ENCODE results near the gene CSF3R.

Gene CSF3R

GRCh38 chr1:36457691-36458090, 25.0 kb downstream of the CSF3R start:
- no peak for DNase-seq (ENCODE audit: low read depth)

- no peak for DNase-seq (ENCODE audit: low read depth)
Observed at GRCh38 chr1:36456391-36456928, 26.3 kb downstream of the CSF3R start.

- DNase-seq (ENCODE audit: low read depth): no peak
Observed at GRCh38 chr1:36455386-36455785, 27.3 kb downstream of the CSF3R start.

GRCh38 chr1:36453600-36454388, 28.9 kb downstream of the CSF3R start:
- no peak for DNase-seq (ENCODE audit: low read depth)

GRCh38 chr1:36453051-36453450, 29.7 kb downstream of the CSF3R start:
- no peak for DNase-seq (ENCODE audit: low read depth)

GRCh38 chr1:36450919-36451305, 31.8 kb downstream of the CSF3R start:
- no peak for DNase-seq (ENCODE audit: low read depth)

GRCh38 chr1:36450270-36450918, 32.3 kb downstream of the CSF3R start, which contains the start of gene OSCP1:
Gene OSCP1, minus strand, starts transcription at chr1:36450451. Its CDS starts 82 bp downstream, at chr1:36450369.
- DNase-seq (ENCODE audit: low read depth): peak; percentile 92

- no peak for DNase-seq (ENCODE audit: low read depth)
Observed at GRCh38 chr1:36448530-36449056, 34.1 kb downstream of the CSF3R start.

- DNase-seq (ENCODE audit: low read depth): no peak
Observed at GRCh38 chr1:36447450-36447849, 35.3 kb downstream of the CSF3R start.

GRCh38 chr1:36446746-36447145, 36.0 kb downstream of the CSF3R start:
- no peak for DNase-seq (ENCODE audit: low read depth)

- DNase-seq (ENCODE audit: low read depth): no peak
Observed at GRCh38 chr1:36446271-36446670, 36.4 kb downstream of the CSF3R start.

GRCh38 chr1:36443297-36443696, 39.4 kb downstream of the CSF3R start:
- no peak for DNase-seq (ENCODE audit: low read depth)

- DNase-seq (ENCODE audit: low read depth): no peak
Observed at GRCh38 chr1:36442337-36442736, 40.4 kb downstream of the CSF3R start.

GRCh38 chr1:36440646-36441045, 42.1 kb downstream of the CSF3R start:
- no peak for DNase-seq (ENCODE audit: low read depth)

GRCh38 chr1:36440044-36440443, 42.7 kb downstream of the CSF3R start:
- no peak for DNase-seq (ENCODE audit: low read depth)

- no peak for DNase-seq (ENCODE audit: low read depth)
Observed at GRCh38 chr1:36438715-36439114, 44.0 kb downstream of the CSF3R start.

GRCh38 chr1:36436821-36437220, 45.9 kb downstream of the CSF3R start:
- DNase-seq (ENCODE audit: low read depth): no peak

- DNase-seq (ENCODE audit: low read depth): no peak
Observed at GRCh38 chr1:36433102-36433501, 49.6 kb downstream of the CSF3R start.

GRCh38 chr1:36432616-36433015, 50.1 kb downstream of the CSF3R start:
- no peak for DNase-seq (ENCODE audit: low read depth)

- no peak for DNase-seq (ENCODE audit: low read depth)
Observed at GRCh38 chr1:36425791-36426190, 56.9 kb downstream of the CSF3R start.

- DNase-seq (ENCODE audit: low read depth): no peak
Observed at GRCh38 chr1:36421649-36422048, 61.1 kb downstream of the CSF3R start.

- DNase-seq (ENCODE audit: low read depth): peak; percentile 62
Observed at GRCh38 chr1:36420836-36421317, 61.8 kb downstream of the CSF3R start.

- peak; percentile 7 for DNase-seq (ENCODE audit: low read depth)
Observed at GRCh38 chr1:36420409-36420808, 62.3 kb downstream of the CSF3R start.
